Measurements from ENCODE around the gene TJAP1.

The TJAP1 gene, protein sequence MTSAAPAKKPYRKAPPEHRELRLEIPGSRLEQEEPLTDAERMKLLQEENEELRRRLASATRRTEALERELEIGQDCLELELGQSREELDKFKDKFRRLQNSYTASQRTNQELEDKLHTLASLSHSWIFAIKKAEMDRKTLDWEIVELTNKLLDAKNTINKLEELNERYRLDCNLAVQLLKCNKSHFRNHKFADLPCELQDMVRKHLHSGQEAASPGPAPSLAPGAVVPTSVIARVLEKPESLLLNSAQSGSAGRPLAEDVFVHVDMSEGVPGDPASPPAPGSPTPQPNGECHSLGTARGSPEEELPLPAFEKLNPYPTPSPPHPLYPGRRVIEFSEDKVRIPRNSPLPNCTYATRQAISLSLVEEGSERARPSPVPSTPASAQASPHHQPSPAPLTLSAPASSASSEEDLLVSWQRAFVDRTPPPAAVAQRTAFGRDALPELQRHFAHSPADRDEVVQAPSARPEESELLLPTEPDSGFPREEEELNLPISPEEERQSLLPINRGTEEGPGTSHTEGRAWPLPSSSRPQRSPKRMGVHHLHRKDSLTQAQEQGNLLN

DNA sequence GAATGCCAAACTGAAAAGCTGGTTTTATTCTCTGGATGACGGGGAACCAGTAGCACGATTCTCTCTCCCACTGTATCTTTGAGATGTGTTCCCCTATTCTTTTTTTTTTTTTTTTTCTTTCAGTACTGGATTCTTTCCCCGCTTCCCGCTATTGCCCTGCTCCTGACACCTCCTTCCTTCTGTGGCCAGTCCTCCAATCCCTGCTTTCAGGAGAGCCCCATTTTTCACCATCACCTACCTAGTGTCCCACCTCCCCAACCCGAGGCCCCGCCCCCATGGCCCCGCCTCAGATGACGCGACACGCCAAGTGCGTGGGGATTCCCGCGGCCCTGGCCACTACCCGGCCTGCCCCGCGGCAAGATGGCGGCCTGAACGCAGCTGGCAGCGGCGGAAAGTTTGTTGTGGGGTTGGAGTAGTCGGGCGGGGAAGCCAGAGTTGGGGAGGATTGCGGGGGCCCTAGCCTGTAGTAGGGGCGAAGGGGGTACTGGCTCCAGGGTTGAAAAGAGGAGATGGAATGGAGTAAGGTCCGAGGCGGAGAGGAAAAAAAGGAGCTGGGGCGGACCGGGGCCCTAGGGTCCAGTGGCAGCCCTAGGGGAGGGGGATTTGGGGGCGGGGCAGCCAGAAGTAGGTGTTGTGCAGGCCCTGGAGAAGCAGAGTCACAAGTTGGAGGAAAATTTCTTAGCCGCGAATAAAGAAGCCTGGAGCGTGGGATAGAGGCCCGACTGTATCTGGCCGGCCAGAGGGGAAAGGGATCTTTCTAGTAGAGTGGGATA lies at the start of gene TJAP1:
TSS of gene TJAP1 (plus strand) at position 336 of the 773 bp plus-strand sequence. CDS start 21,432 bp downstream, outside the sequence.
- peak; percentile 97 for DNase-seq

DNA sequence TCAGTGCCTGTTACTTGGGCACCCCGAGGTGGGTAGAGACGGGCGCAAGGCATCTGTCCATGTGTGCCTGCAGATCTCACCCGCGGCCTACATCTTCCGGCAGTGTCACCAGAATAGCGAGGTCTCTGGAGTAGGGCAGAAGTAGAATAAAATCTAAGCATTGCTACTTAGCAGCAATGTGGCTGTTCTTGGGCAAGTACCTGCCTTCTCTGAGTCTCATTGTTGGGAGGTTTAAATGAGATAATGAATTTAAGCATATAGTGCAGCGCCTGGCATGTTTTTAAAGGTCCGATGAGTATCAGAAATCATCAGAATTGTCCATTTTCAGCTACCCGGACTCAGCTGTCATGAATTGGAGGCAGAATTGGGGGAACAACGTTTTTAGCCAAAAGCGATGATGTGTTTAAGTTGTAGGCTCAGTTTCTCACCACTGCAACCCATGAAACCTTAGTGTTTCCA lies 49.2 kb upstream of the TJAP1 start:
- DNase-seq, result no peak

DNA sequence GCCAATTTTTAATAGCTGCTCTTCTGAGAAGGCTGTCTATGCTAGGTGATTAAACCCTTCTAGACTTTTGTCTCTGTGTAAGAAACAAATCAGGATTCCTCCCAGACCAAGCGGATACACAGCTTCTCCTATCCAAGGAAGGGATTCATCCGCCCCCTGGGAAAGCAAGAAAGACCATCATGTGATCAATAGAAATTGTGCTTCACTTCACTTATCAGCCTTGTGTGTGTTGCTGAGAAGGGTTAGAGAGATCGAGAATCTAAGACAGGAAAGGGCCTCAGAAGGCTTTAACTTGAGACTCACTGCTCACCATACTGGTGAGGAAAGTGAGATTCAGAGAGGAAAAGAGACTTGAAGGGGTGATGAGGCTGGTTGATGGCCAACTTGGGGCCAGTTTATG lies 48.5 kb upstream of the TJAP1 start:
- no peak for DNase-seq

DNA sequence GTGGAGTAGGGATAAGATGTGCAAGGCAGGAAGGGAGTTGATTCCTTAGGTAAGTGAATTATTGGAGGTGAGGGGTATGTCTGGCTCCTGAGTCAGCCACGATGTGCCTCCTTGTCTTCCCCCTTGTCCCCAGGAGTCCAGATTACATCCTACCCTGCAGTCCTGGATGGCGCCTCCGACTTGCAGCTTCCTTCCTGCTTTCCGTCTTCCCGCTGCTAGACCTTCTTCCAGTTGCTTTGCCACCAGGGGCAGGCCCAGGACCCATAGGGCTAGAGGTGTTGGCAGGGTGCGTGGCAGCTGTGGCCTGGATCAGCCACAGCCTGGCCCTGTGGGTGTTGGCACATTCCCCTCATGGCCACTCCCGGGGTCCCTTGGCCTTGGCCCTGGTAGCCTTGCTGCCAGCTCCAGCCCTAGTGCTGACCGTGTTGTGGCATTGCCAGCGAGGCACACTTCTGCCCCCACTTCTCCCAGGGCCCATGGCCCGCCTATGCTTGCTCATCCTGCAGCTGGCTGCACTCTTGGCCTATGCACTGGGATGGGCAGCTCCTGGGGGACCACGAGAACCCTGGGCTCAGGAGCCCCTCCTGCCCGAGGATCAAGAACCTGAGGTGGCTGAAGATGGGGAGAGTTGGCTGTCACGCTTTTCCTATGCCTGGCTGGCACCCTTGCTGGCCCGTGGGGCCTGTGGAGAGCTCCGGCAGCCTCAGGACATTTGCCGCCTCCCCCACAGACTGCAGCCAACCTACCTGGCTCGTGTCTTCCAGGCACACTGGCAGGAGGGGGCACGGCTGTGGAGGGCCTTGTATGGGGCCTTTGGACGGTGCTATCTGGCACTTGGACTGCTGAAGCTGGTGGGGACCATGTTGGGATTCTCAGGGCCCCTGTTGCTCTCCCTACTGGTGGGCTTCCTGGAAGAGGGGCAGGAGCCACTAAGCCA lies 45.1 kb upstream of the TJAP1 start:
- DNase-seq, result no peak

DNA sequence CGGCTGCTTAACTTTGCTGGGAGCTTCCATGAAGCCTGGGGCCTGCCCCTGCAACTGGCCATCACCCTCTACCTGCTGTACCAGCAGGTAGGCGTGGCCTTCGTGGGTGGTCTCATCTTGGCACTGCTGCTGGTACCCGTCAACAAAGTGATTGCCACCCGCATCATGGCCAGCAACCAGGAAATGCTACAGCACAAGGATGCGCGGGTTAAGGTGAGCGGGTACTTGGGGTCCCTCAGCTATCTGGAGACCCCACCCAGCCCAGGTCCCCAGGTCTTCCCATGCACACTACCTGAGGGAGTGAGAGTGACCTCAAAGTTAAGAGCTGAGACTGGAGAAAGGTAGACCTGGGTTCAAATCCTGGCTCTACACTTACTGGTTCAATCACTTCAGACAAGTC lies 44.2 kb upstream of the TJAP1 start:
- no peak for DNase-seq

DNA sequence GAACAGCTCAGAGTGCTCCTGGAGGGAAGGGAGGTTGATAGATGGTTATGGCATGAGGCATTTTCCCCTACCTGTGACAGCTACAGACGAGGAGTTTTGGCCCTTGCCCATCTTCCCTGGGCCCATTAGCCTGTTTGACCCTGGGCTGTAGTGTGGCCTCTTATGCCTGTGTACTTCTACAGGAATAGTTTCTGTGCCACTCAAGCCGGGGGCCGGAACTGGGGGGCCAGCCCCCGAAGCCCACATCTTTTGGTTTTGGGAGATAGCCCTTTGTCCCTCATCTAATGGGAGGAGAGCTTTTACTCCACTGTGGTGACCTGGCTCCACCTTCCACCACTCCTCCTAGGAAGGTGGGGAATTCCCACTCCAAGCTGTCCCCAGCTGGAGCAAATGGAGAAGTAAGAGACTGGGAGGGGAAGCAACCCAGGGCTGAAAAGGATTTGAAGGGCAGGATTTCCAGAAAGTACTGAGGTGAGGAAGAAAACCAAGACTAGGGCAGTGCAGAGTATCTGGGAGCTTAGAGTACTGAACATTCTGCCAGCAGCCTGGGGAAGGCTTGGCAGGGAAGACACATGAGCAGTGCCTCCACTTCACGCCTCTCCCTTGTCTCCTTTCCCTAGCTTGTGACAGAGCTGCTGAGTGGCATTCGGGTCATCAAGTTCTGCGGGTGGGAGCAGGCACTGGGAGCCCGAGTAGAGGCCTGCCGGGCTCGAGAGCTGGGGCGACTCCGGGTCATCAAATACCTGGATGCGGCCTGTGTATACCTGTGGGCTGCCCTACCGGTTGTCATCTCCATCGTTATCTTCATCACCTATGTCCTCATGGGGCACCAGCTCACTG lies 43.1 kb upstream of the TJAP1 start:
- no peak for DNase-seq

DNA sequence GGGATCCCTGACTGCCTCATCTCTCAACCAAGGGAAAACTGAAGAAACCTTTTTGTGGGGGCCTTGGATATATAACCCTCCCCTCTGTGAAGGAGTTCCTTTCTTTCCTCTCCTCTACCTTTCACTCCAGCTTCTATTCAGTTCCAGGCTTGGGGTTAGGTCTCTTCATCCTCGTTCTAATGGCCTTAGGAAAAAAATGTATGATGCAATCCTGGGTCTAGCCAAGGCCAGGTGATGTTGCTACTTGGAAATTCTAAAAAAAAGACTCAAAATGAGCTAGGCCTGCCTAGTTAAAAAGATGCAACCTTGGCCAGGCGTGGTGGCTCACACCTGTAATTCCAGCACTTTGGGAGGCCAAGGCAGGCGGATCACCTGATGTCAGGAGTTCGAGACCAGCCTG lies 42.4 kb upstream of the TJAP1 start:
- DNase-seq, result no peak

DNA sequence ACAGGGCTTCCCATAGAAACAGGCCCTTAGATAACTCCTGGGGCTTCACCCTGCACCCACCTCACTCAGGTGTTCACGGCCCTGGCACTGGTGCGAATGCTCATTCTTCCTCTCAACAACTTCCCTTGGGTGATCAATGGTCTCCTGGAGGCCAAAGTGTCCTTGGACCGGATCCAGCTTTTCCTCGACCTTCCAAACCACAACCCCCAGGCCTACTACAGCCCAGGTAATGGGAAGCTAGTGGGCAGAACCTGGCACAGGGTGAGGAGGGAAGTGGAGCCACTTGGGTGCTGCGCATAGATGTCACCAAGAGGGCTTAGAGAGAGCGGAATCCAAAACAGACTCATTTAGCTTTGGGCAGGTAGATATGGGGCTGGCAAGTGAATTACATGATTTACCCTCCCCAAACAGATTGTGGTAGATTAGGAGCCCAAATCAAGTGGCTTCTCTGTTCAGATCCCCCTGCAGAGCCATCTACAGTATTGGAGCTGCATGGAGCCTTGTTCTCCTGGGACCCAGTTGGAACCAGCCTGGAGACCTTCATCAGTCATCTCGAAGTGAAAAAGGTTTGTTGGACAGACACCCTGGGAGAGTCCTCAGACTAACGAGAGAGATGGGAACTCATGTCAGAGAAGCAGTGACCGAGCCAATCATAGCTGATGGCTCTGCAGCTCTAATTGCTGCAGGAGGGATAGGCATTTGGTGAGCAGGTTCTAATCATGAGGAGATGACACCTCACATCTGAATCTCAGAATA lies 41.5 kb upstream of the TJAP1 start:
- no peak for DNase-seq

DNA sequence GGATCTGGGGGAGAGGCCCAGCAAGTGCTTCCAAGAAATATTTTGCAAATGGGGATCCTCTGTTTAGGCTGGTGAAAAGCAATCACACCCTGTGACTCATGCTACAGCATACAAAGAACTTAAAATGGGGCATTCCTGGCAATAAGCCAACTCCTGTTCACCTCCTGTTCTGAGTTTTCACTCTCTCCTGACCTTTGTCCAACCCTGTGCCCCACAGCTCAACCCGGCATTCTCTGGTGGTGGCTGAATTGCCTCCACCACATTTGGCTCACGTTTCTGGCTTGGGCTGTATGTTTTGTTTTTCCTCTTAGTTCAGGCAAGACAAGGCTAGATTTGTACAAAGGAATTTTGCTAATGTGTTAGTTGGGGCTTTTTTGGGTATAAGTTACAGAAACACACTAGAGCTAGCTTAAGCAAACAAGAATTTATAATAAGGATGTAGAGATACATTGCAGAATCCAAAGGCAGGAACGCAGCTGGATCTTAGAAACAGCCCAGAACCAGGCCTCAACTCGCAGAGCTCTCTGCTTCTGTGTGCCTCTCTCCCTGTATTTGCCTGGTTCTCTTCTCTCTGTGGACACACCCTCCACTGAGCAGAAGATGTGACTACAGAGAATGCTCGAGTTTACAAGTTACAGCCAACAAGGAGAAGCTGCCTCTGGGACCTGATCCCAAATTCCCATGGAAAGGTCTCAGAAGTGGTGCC lies 40.6 kb upstream of the TJAP1 start:
- no peak for DNase-seq

DNA sequence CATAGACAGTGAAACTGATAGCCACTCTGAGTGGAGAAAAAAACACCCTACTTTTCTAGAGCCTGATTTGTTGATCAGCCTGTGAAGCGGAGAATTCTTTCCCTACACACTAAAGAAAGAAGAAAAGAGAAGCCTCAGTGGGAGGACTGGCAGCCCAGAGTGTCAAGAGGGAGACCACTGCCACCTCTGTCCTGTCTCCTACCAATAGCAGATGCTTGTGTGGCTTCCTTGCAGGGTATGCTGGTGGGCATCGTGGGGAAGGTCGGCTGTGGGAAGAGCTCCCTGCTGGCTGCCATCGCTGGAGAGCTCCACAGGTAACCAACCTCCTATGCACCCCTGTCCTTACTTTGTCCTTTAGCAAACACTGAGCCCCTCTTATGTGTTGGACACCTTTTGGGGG lies 39.7 kb upstream of the TJAP1 start:
- no peak for DNase-seq

DNA sequence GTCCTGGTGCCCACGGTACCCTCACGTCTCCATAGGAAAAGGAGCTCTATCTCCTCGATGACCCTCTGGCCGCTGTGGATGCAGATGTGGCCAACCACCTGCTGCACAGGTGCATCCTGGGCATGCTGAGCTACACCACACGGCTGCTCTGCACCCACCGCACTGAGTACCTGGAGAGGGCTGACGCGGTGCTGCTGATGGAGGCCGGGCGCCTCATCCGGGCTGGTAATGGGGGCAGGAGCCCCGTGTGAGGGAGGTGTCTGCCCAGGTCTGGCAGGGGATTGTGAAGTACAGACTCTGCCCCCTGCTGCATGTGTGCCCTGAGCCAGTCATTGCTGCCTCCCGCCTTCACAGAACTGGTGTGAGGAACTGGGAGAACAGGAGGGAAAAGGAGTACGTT lies 34.4 kb upstream of the TJAP1 start:
- DNase-seq, result no peak

DNA sequence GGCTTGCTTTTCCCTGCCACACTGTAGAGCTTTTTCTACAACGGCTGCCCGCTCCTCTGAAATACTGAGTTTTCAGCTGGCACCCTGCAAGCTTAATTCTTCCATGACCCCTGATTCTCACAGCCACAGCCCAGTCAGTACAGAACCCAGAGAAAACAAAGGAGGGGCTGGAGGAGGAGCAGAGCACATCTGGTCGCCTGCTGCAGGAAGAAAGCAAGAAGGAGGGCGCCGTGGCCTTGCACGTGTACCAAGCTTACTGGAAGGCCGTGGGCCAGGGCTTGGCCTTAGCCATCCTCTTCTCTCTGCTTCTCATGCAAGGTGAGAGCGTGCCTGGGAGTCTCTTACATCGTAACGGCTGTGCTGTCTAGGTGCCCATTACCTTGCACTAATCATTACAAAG lies 33.3 kb upstream of the TJAP1 start:
- DNase-seq, result no peak

DNA sequence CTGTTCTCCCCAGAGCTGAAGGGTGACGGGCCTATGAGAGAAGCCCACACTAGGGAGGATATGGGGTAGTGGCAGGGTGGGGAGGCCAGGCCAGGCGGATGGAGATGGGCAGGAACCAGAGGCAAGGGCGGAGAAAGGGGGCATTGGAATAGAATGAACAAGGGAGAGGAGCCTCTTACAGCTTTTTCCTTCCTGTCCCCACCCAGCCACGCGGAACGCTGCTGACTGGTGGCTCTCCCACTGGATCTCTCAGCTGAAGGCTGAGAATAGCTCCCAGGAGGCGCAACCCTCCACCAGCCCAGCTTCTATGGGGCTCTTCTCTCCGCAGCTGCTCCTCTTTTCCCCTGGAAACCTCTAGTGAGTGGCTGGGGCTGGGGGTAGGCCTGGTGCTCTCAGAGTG lies 32.8 kb upstream of the TJAP1 start:
- no peak for DNase-seq

DNA sequence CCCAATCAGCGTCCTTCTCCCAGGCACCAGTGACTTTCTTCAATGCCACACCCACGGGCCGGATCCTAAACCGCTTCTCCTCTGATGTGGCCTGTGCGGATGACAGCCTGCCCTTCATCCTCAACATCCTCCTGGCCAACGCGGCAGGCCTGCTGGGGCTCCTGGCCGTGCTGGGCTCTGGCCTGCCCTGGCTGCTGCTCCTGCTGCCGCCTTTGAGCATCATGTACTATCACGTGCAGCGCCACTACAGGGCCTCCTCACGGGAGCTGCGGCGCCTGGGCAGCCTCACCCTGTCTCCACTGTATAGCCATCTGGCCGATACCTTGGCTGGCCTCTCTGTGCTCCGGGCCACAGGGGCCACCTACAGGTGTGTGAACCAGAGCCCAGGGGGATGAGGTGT lies 31.8 kb upstream of the TJAP1 start:
- no peak for DNase-seq

DNA sequence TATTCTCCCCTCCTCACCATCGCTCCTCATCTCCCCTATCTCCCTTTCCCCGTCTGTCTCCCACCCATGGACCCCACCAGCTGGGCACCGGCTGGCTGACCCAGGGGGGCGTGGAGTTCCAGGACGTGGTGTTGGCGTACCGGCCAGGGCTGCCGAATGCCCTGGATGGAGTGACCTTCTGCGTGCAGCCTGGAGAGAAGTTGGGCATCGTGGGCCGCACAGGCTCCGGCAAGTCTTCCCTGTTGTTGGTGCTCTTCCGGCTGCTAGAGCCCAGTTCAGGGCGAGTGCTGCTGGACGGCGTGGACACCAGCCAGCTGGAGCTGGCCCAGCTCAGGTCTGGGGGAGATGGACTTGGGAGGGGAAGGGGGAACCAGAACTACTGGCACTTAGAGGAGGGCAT lies 29.8 kb upstream of the TJAP1 start:
- no peak for DNase-seq

DNA sequence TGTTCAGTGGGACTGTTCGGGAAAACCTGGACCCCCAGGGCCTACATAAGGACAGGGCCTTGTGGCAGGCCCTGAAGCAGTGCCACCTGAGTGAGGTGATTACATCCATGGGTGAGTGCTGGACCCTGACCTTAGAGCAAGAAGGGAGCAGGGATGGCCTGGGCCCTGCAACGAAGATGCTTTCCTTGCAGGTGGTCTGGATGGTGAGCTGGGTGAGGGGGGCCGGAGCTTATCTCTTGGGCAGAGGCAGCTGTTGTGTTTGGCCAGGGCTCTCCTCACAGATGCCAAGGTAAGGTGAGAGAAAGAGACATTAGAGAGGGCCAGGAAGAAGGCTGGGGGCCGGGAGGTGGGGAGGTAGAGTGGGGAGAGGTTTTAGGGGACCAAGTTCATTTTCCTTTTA lies 28.5 kb upstream of the TJAP1 start:
- no peak for DNase-seq

DNA sequence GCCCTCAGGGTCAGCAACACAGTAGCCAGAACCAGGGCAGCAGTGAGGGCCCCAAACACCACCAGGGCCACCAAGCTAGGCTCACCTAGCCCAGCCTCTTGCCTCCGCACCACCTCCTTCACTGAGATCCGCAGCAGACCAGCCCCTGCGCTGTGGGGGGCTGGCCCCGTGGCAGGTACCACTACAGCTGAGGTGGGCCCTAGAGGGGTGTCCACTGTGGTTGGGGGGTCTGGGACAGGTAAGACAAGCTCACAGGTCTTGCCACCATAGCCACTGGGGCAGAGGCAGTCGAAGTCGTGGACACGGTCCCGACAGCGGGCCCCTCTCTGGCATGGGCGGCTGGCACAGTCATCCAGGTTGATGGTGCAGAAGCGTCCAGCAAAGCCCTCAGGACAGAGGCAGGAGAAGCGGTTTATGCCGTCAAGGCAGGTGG lies 26.7 kb upstream of the TJAP1 start:
- no peak for DNase-seq

DNA sequence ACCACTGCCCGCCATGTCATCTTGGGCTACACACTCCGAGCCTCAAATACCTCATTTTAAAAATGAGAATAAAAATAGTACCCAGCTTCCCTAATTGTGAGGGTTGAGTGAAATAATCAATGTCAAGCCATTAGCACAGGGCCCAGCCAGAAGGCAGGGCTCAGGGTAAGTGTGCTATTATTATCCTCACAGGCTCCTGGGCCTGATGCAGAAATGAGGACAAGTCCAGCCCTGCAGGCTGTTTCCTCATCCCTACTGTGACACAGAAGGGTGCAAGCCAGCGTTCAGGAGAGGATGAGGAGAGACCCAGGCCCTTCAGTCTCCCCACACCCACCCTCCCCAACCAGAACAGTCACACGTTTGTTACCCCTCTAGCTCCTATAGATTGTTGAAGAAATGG lies 26.0 kb upstream of the TJAP1 start:
- no peak for DNase-seq

DNA sequence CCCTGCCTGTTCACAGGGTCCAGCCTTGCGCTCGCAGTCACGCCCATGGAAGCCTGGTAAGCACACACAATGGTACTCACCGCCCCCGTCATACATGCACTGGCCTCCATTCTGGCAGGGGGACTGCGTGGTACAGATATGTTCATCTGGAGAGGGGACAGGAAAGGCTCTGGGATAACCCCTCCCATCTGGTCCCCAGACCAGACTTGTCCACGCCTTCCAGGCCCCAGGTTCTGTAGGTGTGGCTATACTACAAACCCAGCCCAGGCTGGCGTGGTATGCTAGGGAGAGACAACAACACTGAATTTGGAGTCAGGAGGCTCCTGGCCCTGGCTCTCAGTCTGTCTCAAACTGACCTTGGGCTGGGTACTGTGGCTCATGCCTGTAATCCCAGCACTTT lies 25.4 kb upstream of the TJAP1 start:
- no peak for DNase-seq

DNA sequence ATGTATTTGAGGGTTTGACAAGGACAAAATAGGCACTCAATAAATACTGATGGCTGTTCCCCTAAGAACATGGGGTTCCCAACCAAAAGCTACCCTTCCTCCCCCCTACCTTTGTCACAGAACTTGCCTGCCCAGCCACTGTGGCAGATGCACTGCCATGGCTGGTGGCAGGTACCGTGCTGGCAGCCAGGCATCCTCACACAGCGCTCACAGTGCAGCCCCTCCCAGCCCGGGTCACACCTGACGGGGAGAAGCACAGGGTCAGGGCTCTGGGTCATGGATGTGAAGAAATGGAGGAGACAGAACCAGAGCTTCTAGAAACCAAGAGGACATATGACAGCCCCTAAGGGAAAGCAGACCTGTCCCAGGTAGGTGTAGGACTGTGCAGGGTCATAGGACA lies 24.5 kb upstream of the TJAP1 start:
- DNase-seq, result no peak

Measured in stimulated activated CD4-positive, alpha-beta T cell treated with anti-CD3 and anti-CD28 coated beads, Interleukin-4, amount 100 ng/mL, for 24 hours (primary cell).